GM18502 (cell line): ENCODE measurements around the gene CENPS.
"Not testable (repeated sequence)": the region's sequence is repeated elsewhere in the genome, so short reads cannot be mapped to it uniquely, and the experiment has no call there.

Experiments
- ATAC-seq: cut with Tn5 transposase; IDR thresholded peaks from one replicate; pipeline ENCODE4 v1.9.1; 2021; ENCODE audit warnings: mild to moderate bottlenecking; ENCODE audit not compliant: unreplicated experiment, poor library complexity

Gene CENPS

GRCh38 chr1:10418741-10419140 lies 11.5 kb upstream of the CENPS start:
- ATAC-seq, result not testable (repeated sequence)

- no peak for ATAC-seq
Observed at GRCh38 chr1:10419351-10419750, 10.9 kb upstream of the CENPS start.

- no peak for ATAC-seq
Observed at GRCh38 chr1:10421637-10422036, 8.6 kb upstream of the CENPS start.

- ATAC-seq, result no peak
Observed at GRCh38 chr1:10424034-10424433, 6.2 kb upstream of the CENPS start.

- ATAC-seq, result no peak
Observed at GRCh38 chr1:10424651-10425050, 5.6 kb upstream of the CENPS start.

- not testable (repeated sequence) for ATAC-seq
Observed at GRCh38 chr1:10425826-10426534, 4.3 kb upstream of the CENPS start.

GRCh38 chr1:10426535-10426848 lies 3.7 kb upstream of the CENPS start:
- not testable (repeated sequence) for ATAC-seq

GRCh38 chr1:10428984-10429383 lies 1.2 kb upstream of the CENPS start:
- ATAC-seq, result no peak

DNA sequence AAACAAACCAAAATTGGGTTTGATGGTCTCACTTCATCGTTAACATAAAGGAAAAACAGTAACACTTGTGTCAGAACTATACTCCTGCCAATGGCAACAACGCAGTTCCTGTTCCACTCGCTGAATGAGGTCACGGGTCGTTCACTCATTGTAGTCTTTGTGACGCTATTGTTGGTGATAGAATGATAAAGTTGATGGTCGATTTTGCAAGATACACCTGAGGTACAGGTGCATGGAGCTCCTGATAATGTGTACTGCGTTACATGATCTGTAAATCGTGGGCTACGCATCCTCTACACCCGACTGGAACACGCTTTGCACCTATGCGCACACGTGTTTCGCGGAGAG lies 391 bp upstream of the CENPS start:
- ATAC-seq, result peak; percentile 12

GRCh38 chr1:10431070-10431730 lies 967 bp downstream of the CENPS start:
- no peak for ATAC-seq

- ATAC-seq, result no peak
Observed at GRCh38 chr1:10432910-10433700, 2.9 kb downstream of the CENPS start.

GRCh38 chr1:10433790-10434189 lies 3.6 kb downstream of the CENPS start:
- no peak for ATAC-seq

DNA sequence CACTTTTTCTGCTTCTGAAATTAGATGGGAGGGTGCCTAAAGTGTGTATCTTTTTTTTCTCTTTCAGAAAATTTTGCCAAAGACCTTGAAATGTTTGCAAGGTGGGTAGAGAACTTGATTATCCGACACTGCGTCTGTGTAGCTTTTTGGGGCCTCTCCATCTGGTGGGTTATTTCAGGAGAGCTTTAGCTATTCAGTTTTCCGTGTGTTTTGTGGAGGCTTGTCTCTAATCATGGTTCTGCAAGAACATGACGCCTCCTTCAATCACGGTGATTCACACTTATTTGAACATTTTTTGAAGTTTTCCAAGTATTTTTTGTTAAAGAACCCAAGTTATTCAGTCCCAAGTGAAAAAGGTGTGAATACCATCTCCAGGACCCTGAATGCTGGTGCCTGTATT lies 4.4 kb downstream of the CENPS start:
- ATAC-seq, result no peak

GRCh38 chr1:10437052-10437451 lies 6.8 kb downstream of the CENPS start:
- ATAC-seq, result no peak

DNA sequence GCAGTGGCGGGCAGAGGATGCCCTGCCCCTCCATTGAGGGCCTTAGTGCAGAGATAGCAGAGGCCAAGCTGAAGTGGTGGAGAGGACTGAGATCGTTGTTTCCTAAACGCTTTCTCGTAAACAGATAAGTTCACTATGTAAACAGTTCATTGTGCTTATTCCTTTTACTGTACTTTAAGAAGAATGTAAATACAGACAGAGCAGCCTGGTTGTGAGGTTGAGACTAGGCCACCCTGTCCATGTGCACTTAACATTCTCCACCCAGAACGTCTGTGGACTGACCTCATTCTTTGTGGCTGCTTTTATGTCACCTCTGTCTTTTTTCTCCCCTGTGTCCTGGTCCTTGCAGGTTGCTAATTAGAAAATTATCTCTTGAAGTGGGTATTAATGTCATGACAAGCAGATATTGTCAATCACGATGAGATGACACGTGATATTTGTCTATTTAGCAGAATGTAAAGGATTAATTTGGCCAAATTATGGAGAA lies 8.5 kb downstream of the CENPS start:
- no peak for ATAC-seq

- ATAC-seq, result no peak
Observed at GRCh38 chr1:10440305-10440704, 10.1 kb downstream of the CENPS start.

- no peak for ATAC-seq
Observed at GRCh38 chr1:10440794-10441193, 10.6 kb downstream of the CENPS start.

GRCh38 chr1:10444248-10444647 lies 14.0 kb downstream of the CENPS start:
- ATAC-seq, result no peak

GRCh38 chr1:10444795-10445397 lies 14.7 kb downstream of the CENPS start:
- no peak for ATAC-seq

- no peak for ATAC-seq
Observed at GRCh38 chr1:10446790-10447422, 16.7 kb downstream of the CENPS start.

- no peak for ATAC-seq
Observed at GRCh38 chr1:10449751-10450150, 19.5 kb downstream of the CENPS start, which contains the start of gene CORT. Gene CORT (plus strand): TSS chr1:10450031. CDS start chr1:10450224, 193 bp downstream.
